Measurements from ENCODE around the gene HDAC9.

DNA sequence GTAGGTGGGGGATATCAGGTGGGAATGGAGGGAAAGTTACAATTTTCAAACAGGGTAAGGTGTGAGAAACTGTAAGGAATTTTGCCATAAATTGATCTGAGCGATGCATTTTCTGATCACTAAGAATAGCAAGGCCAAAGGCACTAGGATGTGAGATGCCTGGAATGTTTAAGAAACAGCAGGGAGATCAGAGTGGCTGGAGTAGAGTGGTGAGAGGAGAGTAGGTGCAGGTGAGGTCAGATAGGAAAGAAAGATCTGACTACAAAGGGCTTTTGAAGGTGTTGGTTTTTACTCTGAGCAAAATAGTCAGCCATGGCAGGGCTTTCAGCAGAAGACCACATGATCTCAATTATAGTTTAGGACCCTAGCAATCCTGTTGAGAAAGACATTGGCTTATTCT is 55.0 kb downstream of the HDAC9 start:
- no peak for TF ChIP-seq POLR2A (IDR thresholded peaks at IDR 0.05)
- TF ChIP-seq, protein P1, sequence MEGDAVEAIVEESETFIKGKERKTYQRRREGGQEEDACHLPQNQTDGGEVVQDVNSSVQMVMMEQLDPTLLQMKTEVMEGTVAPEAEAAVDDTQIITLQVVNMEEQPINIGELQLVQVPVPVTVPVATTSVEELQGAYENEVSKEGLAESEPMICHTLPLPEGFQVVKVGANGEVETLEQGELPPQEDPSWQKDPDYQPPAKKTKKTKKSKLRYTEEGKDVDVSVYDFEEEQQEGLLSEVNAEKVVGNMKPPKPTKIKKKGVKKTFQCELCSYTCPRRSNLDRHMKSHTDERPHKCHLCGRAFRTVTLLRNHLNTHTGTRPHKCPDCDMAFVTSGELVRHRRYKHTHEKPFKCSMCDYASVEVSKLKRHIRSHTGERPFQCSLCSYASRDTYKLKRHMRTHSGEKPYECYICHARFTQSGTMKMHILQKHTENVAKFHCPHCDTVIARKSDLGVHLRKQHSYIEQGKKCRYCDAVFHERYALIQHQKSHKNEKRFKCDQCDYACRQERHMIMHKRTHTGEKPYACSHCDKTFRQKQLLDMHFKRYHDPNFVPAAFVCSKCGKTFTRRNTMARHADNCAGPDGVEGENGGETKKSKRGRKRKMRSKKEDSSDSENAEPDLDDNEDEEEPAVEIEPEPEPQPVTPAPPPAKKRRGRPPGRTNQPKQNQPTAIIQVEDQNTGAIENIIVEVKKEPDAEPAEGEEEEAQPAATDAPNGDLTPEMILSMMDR (IDR thresholded peaks at IDR 0.05): no peak
- TF ChIP-seq EP300 (IDR thresholded peaks at IDR 0.05): no peak
- TF ChIP-seq POLR2AphosphoS5 (IDR thresholded peaks at IDR 0.05): no peak
